SU-DHL-6 (cell line): ENCODE results near the gene ZNF487.

Source experiments
- H2AFZ ChIP-seq: fragments of 200-600 bp; sonication (generic); 2 replicates; pipeline ENCODE4 v1.6.1; 2014; ENCODE audit warnings: low read depth, mild to moderate bottlenecking, moderate library complexity, mixed read lengths, antibody characterized with exemption, low read length; ENCODE audit not compliant: severe bottlenecking
- H3F3A ChIP-seq: fragments of 200-600 bp; shearing (Covaris generic); 2 replicates; pipeline ENCODE4 v1.6.0; 2016; ENCODE audit warnings: antibody characterized with exemption, mild to moderate bottlenecking; ENCODE audit not compliant: insufficient read depth
- H3K27ac ChIP-seq: fragments of 200-600 bp; sonication (generic); 2 replicates; pipeline ENCODE4 v1.5.1; 2016; ENCODE audit warnings: low read depth, mild to moderate bottlenecking, low read length, moderate library complexity, mixed read lengths
- H3K27me3 ChIP-seq: fragments of 200-600 bp; sonication (generic), shearing (Covaris generic); 2 replicates; pipeline ENCODE4 v1.6.0; 2014; ENCODE audit warnings: mild to moderate bottlenecking, low read length
- H3K36me3 ChIP-seq: fragments of 200-600 bp; sonication (generic); 2 replicates; pipeline ENCODE4 v1.6.1; 2014; ENCODE audit warnings: mild to moderate bottlenecking, low read length, mixed read lengths
- H3K4me2 ChIP-seq: fragments of 300-600, 200-600 bp; shearing (Covaris generic), sonication (generic); 2 replicates; pipeline ENCODE4 v1.6.0; 2014; ENCODE audit warnings: low read length, low read depth, mild to moderate bottlenecking; ENCODE audit not compliant: poor library complexity, severe bottlenecking
- H3K4me3 ChIP-seq: fragments of 200-600 bp; sonication (generic); 2 replicates; pipeline ENCODE4 v1.5.1; 2014; ENCODE audit warnings: antibody characterized with exemption, low read length, mild to moderate bottlenecking, mixed read lengths; ENCODE audit not compliant: insufficient read depth, poor library complexity, severe bottlenecking
- H3K79me2 ChIP-seq: fragments of 200-600 bp; sonication (generic); 2 replicates; pipeline ENCODE4 v1.6.1; 2014; ENCODE audit warnings: mild to moderate bottlenecking, low read length, moderate library complexity; ENCODE audit not compliant: insufficient read depth
- H3K9ac ChIP-seq: fragments of 200-600 bp; sonication (generic); 2 replicates; pipeline ENCODE4 v1.7.0; 2014; ENCODE audit warnings: mild to moderate bottlenecking, low read length
- H3K9me2 ChIP-seq: fragments of 200-600 bp; sonication (generic); replicated peaks from 2 replicates; pipeline ENCODE4 v1.6.1; 2014; ENCODE audit warnings: low read length; ENCODE audit not compliant: insufficient read depth
- H3K9me3 ChIP-seq: fragments of 200-600 bp; sonication (generic); 2 replicates; pipeline ENCODE4 v1.6.1; 2014; ENCODE audit warnings: low read length, mixed read lengths; ENCODE audit not compliant: insufficient read depth
- H4K20me1 ChIP-seq: fragments of 200-600 bp; sonication (generic); 2 replicates; pipeline ENCODE4 v1.6.1; 2014; ENCODE audit warnings: low read depth, mild to moderate bottlenecking, antibody characterized with exemption, low read length, moderate library complexity, mixed read lengths
- CTCF ChIP-seq: fragments of 200-600 bp; sonication (generic); IDR thresholded peaks from one replicate; pipeline ENCODE4 v1.5.1; 2017; ENCODE audit warnings: antibody characterized with exemption, mild to moderate bottlenecking, low read length, moderate library complexity; ENCODE audit not compliant: insufficient read depth, poor library complexity, severe bottlenecking
- EZH2phosphoT487 ChIP-seq: fragments of 200-600 bp; sonication (generic), shearing (Covaris generic); conservative IDR thresholded peaks from 2 replicates; pipeline ENCODE4 v1.6.1; 2018; ENCODE audit warnings: mild to moderate bottlenecking, antibody characterized with exemption, low read length, moderate library complexity, mixed read lengths

ZNF487 gene

GRCh38 chr10:43398939-43399319 is 38.0 kb upstream of the ZNF487 start:
- peak overlapping the region; percentile 99 for H3K9ac ChIP-seq
- peak overlapping the region; percentile 78 for H3K4me2 ChIP-seq
- no peaks in the 10 kb centered on the region for H3K27me3 ChIP-seq
- H3K27ac ChIP-seq = peak overlapping the region; percentile 90
- peaks cover 39% of the 10 kb centered on the region for H4K20me1 ChIP-seq
- H3K4me3 ChIP-seq = peak overlapping the region; percentile 93
- H3K36me3 ChIP-seq = peaks cover 47% of the 10 kb centered on the region
- peaks cover 98% of the 10 kb centered on the region for H3K79me2 ChIP-seq
- TF ChIP-seq EZH2phosphoT487 (no peak), CTCF (no peak)
- no peaks in the 10 kb centered on the region for H3K9me3 ChIP-seq
- no peaks in the 10 kb centered on the region for H3K9me2 ChIP-seq
- no peak overlapping the region for H2AFZ ChIP-seq
- peaks cover 77% of the 10 kb centered on the region for H3F3A ChIP-seq

GRCh38 chr10:43399320-43400310 is 37.3 kb upstream of the ZNF487 start:
- peak overlapping the region; percentile 99 for H3K9ac ChIP-seq
- no peak overlapping the region for H2AFZ ChIP-seq
- H3K4me3 ChIP-seq = peak overlapping the region; percentile 93
- H3K9me2 ChIP-seq = no peaks in the 10 kb centered on the region
- peak overlapping the region; percentile 78 for H3K4me2 ChIP-seq
- H3K79me2 ChIP-seq = peaks cover 98% of the 10 kb centered on the region
- H3K27me3 ChIP-seq = no peaks in the 10 kb centered on the region
- TF ChIP-seq EZH2phosphoT487 (no peak), CTCF (no peak)
- H3K9me3 ChIP-seq = no peaks in the 10 kb centered on the region
- peaks cover 74% of the 10 kb centered on the region for H3F3A ChIP-seq
- peak overlapping the region; percentile 90 for H3K27ac ChIP-seq
- peaks cover 38% of the 10 kb centered on the region for H4K20me1 ChIP-seq
- H3K36me3 ChIP-seq = peaks cover 40% of the 10 kb centered on the region

GRCh38 chr10:43401627-43402026 is 35.3 kb upstream of the ZNF487 start:
- Histone ChIP-seq H3K27me3 (no peaks in the 10 kb centered on the region), H2AFZ (no peak overlapping the region), H3K9me3 (no peaks in the 10 kb centered on the region), H3K79me2 (peaks cover 99% of the 10 kb centered on the region), H3K9ac (no peak overlapping the region), H3K27ac (peak overlapping the region; percentile 15; the same call in 1 of the 2 replicates), H3F3A (peaks cover 69% of the 10 kb centered on the region), H3K4me3 (no peak overlapping the region), H3K36me3 (peaks cover 28% of the 10 kb centered on the region), H3K9me2 (no peaks in the 10 kb centered on the region), H3K4me2 (peak overlapping the region; percentile 78), H4K20me1 (peaks cover 31% of the 10 kb centered on the region)
- TF ChIP-seq EZH2phosphoT487 (no peak), CTCF (no peak)
